CD4-positive, CD25-positive, alpha-beta regulatory T cell (primary cell): ENCODE data around the gene MPDZ. TPM values are rescaled to one million over a fixed set of nuclear protein-coding genes. Genes with fewer than 3 reads are reported as not detected.

ENCODE experiments used
- ATAC-seq, 2 donors: fragments of 150-1000 bp; cut with Tn5 transposase; one replicate each; pipeline ENCODE4 v1.10.0; 2021; ENCODE audit warnings: low read depth in 2 of 2, moderate number of reproducible peaks in 2 of 2, moderate library complexity in 1 of 2
- DNase-seq, 3 donors: peaks; one replicate each; pipeline versions ENCODE4 v3.0.0 to v3.0.0-alpha.2; 2012 to 2022; ENCODE audit warnings: mixed read lengths in 1 of 3
- H3K27ac ChIP-seq: one replicate; pipeline ENCODE4 v1.7.0; 2013; ENCODE audit warnings: mild to moderate bottlenecking, low read length; ENCODE audit not compliant: insufficient read depth, poor library complexity, severe bottlenecking
- H3K27me3 ChIP-seq: one replicate; pipeline ENCODE4 v1.7.0; 2013; ENCODE audit warnings: low read length; ENCODE audit not compliant: control insufficient read depth, insufficient read depth
- H3K36me3 ChIP-seq: one replicate; pipeline ENCODE4 v1.7.0; 2013; ENCODE audit warnings: mild to moderate bottlenecking, low read length, moderate library complexity; ENCODE audit not compliant: control insufficient read depth, insufficient read depth
- H3K4me1 ChIP-seq: 2 replicates; pipeline ENCODE4 v1.7.0; 2013; ENCODE audit warnings: mild to moderate bottlenecking, low read length; ENCODE audit not compliant: insufficient read depth, control insufficient read depth, poor library complexity, severe bottlenecking
- H3K4me3 ChIP-seq: one replicate; pipeline ENCODE4 v1.7.0; 2013; ENCODE audit warnings: low read depth, mild to moderate bottlenecking, low read length, moderate library complexity
- H3K9me3 ChIP-seq, 2 experiments: 1 replicate in 1 of 2; 2 replicates in 1 of 2; pipeline ENCODE4 v1.7.0; 2013; ENCODE audit warnings: low read length in 2 of 2, mild to moderate bottlenecking in 1 of 2, moderate library complexity in 1 of 2; ENCODE audit not compliant: control insufficient read depth in 2 of 2
- H3K27ac Mint-ChIP-seq, 3 donors: one replicate each; pipeline ENCODE4 v1.8.0; 2020 to 2022; ENCODE audit warnings: mild to moderate bottlenecking in 3 of 3, mixed read lengths in 3 of 3, moderate library complexity in 2 of 3
- H3K27me3 Mint-ChIP-seq: one replicate; pipeline ENCODE4 v1.8.0; 2022; ENCODE audit warnings: mild to moderate bottlenecking, mixed read lengths
- H3K36me3 Mint-ChIP-seq: one replicate; pipeline ENCODE4 v1.8.0; 2020; ENCODE audit warnings: mixed read lengths
- H3K4me1 Mint-ChIP-seq, 4 donors: one replicate each; pipeline ENCODE4 v1.8.0; 2020 to 2022; ENCODE audit warnings: mixed read lengths in 4 of 4, mild to moderate bottlenecking in 1 of 4
- H3K4me3 Mint-ChIP-seq, 4 donors: one replicate each; pipeline ENCODE4 v1.8.0; 2020 to 2022; ENCODE audit warnings: mild to moderate bottlenecking in 4 of 4, mixed read lengths in 4 of 4, moderate library complexity in 3 of 4
- H3K9me3 Mint-ChIP-seq, 7 donors: one replicate each; pipeline ENCODE4 v1.8.0; 2020 to 2022; ENCODE audit warnings: mixed read lengths in 7 of 7, mild to moderate bottlenecking in 3 of 7, moderate library complexity in 2 of 7
- polyA plus RNA-seq, 4 donors: library from polyadenylated mRNA; unstranded; fragments of 300-500 nt; fragmentation: Illumina TruSeq; gene quantifications; one replicate each; pipeline ENCODE4 v1.2.3, GENCODE V29; 2021
- total RNA-seq: library from RNA; stranded (reverse); gene quantifications from one replicate; pipeline ENCODE4 v1.2.3, GENCODE V29; 2022

Gene MPDZ
- total and polyA plus RNA-seq, 5 donors from 2014 or later, result 0.32 TPM; not detected in 4

DNA sequence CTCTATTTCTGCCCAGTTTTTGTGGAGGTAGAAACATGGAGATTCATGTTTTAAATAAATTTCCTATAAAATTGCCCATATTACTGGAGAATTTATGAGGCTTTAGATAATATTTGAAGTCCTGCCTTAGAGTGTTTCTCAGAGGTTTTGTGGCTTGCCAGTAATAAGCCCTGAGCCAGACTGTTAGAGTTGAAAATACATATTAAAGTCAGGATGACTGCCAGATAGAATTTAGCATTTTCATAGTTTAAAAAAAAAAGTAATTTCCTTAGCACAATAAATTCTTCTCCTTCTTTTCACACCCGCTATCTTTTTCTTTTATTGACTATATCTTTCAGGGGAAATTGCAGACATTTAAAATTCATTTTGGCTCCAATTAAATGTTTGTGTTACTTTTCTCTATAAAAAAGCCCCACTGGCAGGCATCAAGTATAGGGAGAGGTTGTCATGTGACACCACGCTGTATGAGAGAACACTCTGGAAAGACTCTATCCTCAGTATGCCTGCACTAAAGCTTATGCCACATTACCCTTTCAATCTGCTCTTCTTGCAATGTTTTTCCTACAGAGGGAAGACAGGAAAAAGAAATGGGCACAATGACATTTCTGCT lies 135.2 kb downstream of the MPDZ start:
- H3K4me1 Mint-ChIP-seq, result no peaks in the 10 kb centered on the region
- Histone ChIP-seq H3K36me3 (no peaks in the 10 kb centered on the region), H3K4me3 (no peak overlapping the region), H3K9me3 (no peaks in the 10 kb centered on the region), H3K27ac (no peak overlapping the region), H3K4me1 (no peaks in the 10 kb centered on the region), H3K27me3 (no peaks in the 10 kb centered on the region)
- ATAC-seq (no peak), DNase-seq (no peak)
- H3K9me3 Mint-ChIP-seq, result peaks cover 0 to 7% (median 2%) of the 10 kb centered on the region in 7 donors
- no peaks in the 10 kb centered on the region for H3K27me3 Mint-ChIP-seq
- H3K27ac Mint-ChIP-seq, result peak overlapping the region in 1 of 3 donors; percentile 10
- no peaks in the 10 kb centered on the region for H3K36me3 Mint-ChIP-seq
- no peak overlapping the region for H3K4me3 Mint-ChIP-seq

DNA sequence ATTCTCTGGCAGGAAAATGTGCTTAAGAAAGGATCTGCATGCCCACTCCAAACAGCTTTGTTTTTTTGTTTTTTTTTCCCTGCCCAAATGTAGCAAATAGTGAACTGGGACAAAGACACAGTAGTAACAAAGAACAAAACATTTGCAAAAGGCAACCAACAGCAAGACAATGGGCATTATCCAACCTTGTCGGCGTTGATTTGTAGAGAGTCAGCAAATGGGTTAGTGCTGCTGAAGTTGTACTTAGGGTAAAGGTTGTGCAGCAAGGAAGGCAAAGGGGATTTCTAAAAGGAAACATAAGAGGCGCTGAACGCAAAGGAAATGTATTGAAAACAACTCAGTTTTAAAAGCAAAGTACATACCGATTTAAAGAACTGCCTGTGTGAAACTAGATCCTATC lies 136.2 kb downstream of the MPDZ start:
- Histone ChIP-seq H3K9me3 (no peaks in the 10 kb centered on the region), H3K27ac (no peak overlapping the region), H3K4me3 (no peak overlapping the region), H3K4me1 (no peaks in the 10 kb centered on the region), H3K36me3 (no peaks in the 10 kb centered on the region), H3K27me3 (no peaks in the 10 kb centered on the region)
- no peaks in the 10 kb centered on the region for H3K4me1 Mint-ChIP-seq
- H3K27me3 Mint-ChIP-seq, result no peaks in the 10 kb centered on the region
- no peak overlapping the region for H3K27ac Mint-ChIP-seq
- H3K4me3 Mint-ChIP-seq, result no peak overlapping the region
- no peaks in the 10 kb centered on the region for H3K36me3 Mint-ChIP-seq
- ATAC-seq (no peak), DNase-seq (no peak)
- peaks cover 0 to 7% (median 2%) of the 10 kb centered on the region in 7 donors for H3K9me3 Mint-ChIP-seq

DNA sequence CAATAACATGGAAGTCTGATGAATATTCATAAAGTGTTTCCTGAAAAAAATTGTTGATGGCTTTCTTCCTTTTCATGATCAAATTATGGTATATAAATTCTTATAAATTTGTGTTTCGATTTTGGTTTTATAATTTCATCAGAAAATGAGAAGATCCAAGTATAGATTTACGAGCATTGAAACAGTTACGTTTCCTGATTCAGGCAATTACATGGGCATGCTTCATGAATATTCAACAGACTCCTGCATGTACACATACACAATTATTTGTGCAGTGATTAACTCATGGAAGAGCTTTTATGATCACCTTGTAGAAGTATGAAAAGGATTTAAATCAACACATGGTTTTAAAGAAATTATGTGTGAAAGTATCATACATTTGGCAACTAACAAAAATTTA lies 136.7 kb downstream of the MPDZ start:
- Histone ChIP-seq H3K9me3 (no peaks in the 10 kb centered on the region), H3K27ac (no peak overlapping the region), H3K27me3 (no peaks in the 10 kb centered on the region), H3K4me3 (no peak overlapping the region), H3K36me3 (no peaks in the 10 kb centered on the region), H3K4me1 (no peaks in the 10 kb centered on the region)
- Mint-ChIP-seq H3K36me3 (no peaks in the 10 kb centered on the region), H3K27ac (no peak overlapping the region), H3K4me1 (no peaks in the 10 kb centered on the region), H3K4me3 (no peak overlapping the region), H3K9me3 (peaks cover 0 to 12% (median 2%) of the 10 kb centered on the region in 7 donors), H3K27me3 (no peaks in the 10 kb centered on the region)
- ATAC-seq (no peak), DNase-seq (no peak)

DNA sequence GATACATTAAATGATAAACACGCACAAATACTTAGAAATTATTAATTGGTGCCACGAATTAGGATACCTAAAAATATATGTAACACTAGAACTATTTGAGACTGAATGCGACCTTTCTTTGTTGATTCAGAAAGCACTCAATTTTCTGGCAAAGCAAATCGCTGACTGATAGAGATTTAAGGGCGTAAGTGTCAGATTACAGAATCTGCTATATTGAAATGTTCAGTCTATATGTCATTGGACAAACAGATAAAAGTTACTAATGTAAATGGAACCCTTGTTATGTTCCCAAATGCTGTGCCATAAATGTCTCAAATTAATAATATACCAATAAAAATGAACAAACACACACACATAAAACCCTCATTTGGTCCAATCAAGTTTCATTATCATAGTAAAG lies 137.9 kb downstream of the MPDZ start:
- no peak for ATAC-seq
- Mint-ChIP-seq H3K4me3 (no peak overlapping the region), H3K36me3 (no peaks in the 10 kb centered on the region), H3K27me3 (no peaks in the 10 kb centered on the region), H3K27ac (no peak overlapping the region), H3K4me1 (no peaks in the 10 kb centered on the region), H3K9me3 (peaks cover 0 to 12% (median 2%) of the 10 kb centered on the region in 7 donors)
- Histone ChIP-seq H3K27ac (no peak overlapping the region), H3K4me1 (no peaks in the 10 kb centered on the region), H3K9me3 (no peaks in the 10 kb centered on the region), H3K27me3 (no peaks in the 10 kb centered on the region), H3K36me3 (no peaks in the 10 kb centered on the region), H3K4me3 (no peak overlapping the region)
- DNase-seq, result no peak

DNA sequence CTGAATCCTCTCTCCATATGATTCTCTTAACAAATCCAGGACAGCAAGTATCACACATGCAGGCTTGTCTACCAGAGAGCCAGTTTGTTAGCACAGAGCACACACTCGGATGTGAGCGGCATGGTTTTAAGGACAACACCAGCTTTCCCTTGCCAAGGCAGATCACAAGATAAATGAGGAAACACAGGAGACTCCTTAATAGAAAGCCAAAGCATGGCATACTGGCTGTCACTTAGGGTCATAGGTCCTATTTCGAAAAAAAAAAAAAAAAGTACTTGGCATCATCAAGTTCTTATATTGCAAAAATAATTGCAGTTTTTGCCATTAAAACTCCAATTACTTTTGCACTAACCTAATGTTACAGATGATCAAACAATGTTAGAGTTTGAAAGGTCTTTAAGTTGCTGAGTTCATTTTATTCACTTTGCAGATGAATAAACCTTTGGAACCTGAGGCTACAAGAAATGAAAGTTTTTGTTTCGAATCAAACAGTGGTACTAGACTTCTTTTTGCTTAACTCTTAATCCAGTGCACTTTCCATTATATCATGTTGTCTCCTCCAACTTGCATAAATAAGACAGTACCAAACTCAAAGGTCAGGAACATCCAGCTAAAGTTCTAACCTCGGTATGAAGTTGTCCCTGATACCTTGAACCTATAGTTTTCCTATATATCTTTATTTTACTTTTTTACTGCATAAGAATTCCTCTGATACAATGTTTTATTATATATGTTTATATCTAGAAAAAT lies 138.5 kb downstream of the MPDZ start:
- ATAC-seq, result no peak

DNA sequence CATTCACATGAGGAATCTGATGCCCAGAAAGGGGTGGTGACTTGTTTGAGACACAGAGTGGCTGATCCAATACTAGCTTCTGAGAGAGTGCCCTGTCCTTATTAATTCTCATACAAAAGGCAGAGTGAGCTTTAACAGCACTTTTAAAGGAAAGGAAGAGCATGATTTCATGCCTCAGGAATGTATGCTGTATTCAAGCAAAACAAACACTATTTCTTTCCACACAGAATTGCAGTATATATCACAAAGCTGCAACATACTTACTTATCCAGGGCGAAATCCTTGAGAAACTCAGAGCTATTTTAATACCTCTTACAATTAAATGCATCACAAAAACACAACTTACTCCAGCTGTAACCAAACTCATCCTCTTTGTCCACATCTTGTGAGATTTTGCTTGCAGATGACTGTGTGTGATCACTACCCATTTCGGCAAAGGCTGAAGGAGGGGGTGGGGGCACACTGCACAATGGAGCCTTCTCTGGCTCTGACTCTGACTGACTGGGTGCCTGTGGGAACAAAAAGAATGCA lies 139.8 kb downstream of the MPDZ start:
- Mint-ChIP-seq H3K9me3 (peaks cover 0 to 13% (median 5%) of the 10 kb centered on the region in 7 donors), H3K27ac (no peak overlapping the region), H3K36me3 (no peaks in the 10 kb centered on the region), H3K4me3 (no peak overlapping the region), H3K27me3 (no peaks in the 10 kb centered on the region), H3K4me1 (no peaks in the 10 kb centered on the region)
- ATAC-seq (no peak), DNase-seq (no peak)
- Histone ChIP-seq H3K36me3 (no peaks in the 10 kb centered on the region), H3K4me3 (no peak overlapping the region), H3K27me3 (no peaks in the 10 kb centered on the region), H3K4me1 (no peaks in the 10 kb centered on the region), H3K27ac (no peak overlapping the region), H3K9me3 (no peaks in the 10 kb centered on the region)

More for the DNA sequence above, 138.5 kb downstream of the MPDZ start:
- Histone ChIP-seq H3K4me1 (no peaks in the 10 kb centered on the region), H3K27ac (no peak overlapping the region), H3K27me3 (no peaks in the 10 kb centered on the region), H3K4me3 (no peak overlapping the region), H3K36me3 (no peaks in the 10 kb centered on the region), H3K9me3 (no peaks in the 10 kb centered on the region)
- Mint-ChIP-seq H3K4me1 (no peaks in the 10 kb centered on the region), H3K27me3 (no peaks in the 10 kb centered on the region), H3K9me3 (peaks cover 0 to 12% (median 2%) of the 10 kb centered on the region in 7 donors), H3K27ac (no peak overlapping the region), H3K36me3 (no peaks in the 10 kb centered on the region), H3K4me3 (no peak overlapping the region)
- DNase-seq, result no peak

DNA sequence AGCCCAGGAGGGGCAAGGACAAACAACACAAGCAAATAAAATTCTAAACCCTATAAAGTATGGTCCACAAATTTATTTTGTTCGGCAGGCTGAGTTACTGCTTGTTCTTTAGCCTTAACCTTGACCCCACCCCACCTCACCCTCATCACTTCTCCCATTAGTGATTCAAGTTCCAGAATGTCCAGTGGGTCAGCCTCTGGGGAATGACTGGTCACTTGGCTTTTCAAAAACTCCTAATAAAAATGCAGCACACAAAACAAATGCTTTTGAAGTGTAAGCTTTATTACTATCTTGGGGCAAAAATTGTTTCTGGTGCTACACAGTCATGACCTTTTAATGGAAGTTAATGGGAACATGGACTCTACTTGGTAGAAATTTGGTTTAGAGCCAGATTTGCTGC lies 142.1 kb downstream of the MPDZ start:
- Mint-ChIP-seq H3K36me3 (no peaks in the 10 kb centered on the region), H3K4me1 (no peaks in the 10 kb centered on the region), H3K27ac (no peak overlapping the region), H3K27me3 (no peaks in the 10 kb centered on the region), H3K9me3 (peaks cover 0 to 13% (median 6%) of the 10 kb centered on the region in 7 donors), H3K4me3 (no peak overlapping the region)
- Histone ChIP-seq H3K9me3 (no peaks in the 10 kb centered on the region), H3K27me3 (no peaks in the 10 kb centered on the region), H3K27ac (no peak overlapping the region), H3K4me1 (no peaks in the 10 kb centered on the region), H3K36me3 (no peaks in the 10 kb centered on the region), H3K4me3 (no peak overlapping the region)
- DNase-seq (no peak), ATAC-seq (no peak)
